ENCODE results near the gene TEAD1.
A peak's percentile ranks its signal among the peaks of the same experiment; 100 is the strongest.

TEAD1 gene

DNA sequence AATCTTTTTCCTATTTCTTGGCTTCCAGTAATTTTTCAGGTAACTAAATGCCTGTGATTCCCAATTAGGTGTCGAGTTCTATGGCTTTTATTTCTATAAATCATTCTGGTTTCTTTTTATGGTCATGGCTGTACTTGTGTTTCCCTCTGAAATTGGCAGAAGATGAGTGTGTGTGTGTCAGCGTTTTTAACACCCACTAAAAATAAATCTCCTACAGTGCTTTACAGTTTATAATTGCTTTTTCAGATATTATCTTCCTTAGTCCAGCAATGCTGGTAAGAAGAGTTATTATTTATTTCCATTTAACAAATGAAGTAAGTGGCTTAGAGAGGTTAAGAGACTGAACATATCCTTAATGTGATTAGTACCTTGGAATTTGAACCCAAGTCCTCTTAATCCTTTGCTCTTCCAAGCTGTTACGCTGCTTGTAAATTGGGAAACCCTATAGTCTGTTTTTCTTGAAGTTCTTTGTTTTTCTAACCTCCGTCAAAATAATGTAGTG, 125.2 kb downstream of the TEAD1 start:
- Histone ChIP-seq H2AFZ (ENCODE audit: low read length) (no peak overlapping the region), H3K79me2 (ENCODE audit: low read length) (peaks cover 78% of the 10 kb centered on the region), H3K4me1 (ENCODE audit: low read length) (peaks cover 20% of the 10 kb centered on the region), H3K4me2 (ENCODE audit: low read depth, low read length) (peak overlapping the region; percentile 2; the same call in 1 of the 2 replicates), H3K36me3 (replicated peaks; ENCODE audit: insufficient read depth, low read length) (no peaks in the 10 kb centered on the region), H3K27me3 (replicated peaks; ENCODE audit: insufficient read depth, low read length) (no peaks in the 10 kb centered on the region), H3K9me3 (replicated peaks; ENCODE audit: insufficient read depth, low read length) (no peaks in the 10 kb centered on the region), H3K4me3 (ENCODE audit: low read length) (no peak overlapping the region), H3K27ac (ENCODE audit: low read length) (no peak overlapping the region), H3K9ac (ENCODE audit: low read length) (no peak overlapping the region), H3K9me2 (replicated peaks; ENCODE audit: insufficient read depth, low read length) (no peaks in the 10 kb centered on the region), H4K20me1 (ENCODE audit: insufficient read depth, low read length) (no peaks in the 10 kb centered on the region), H3F3A (ENCODE audit: insufficient read depth, low read length) (no peaks in the 10 kb centered on the region)
- no peak for TF ChIP-seq EZH2phosphoT487 (IDR thresholded peaks at IDR 0.05; ENCODE audit: low read length)
- DNase-seq: no peak

DNA sequence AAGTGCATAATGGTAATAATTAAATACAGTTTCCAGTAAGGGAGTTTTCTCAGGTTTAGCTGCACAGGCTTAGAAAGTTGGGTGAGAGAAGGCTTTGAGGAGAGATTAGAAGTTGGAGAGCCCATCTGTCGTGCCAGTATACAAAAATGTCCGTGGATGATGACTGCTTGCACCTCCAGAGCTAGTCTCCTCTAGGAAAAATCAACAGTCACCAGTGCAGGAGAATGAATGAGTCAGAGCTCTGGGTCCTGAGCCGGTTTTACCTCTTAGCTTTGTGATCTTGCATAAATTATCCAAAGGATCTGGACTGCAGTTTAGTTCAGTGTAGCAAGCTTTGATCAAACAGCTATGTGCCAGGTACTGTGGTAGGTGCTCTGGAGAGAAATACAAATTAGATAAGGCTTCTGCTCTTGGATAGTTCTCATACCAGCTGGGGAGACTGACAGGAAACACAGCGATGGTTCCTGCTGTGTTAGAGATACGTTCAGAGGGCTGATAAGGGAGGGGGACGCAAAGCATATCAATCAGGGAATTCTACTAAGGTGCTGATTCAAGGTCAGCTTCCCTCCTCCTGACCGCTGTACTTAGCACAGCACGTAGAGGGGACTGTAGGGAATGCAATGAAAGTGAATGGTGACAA, 125.9 kb downstream of the TEAD1 start:
- no peak overlapping the region for H3K4me2 ChIP-seq (ENCODE audit: low read depth, low read length)
- H3K4me3 ChIP-seq (ENCODE audit: low read length): no peak overlapping the region
- H3K9me3 ChIP-seq (replicated peaks; ENCODE audit: insufficient read depth, low read length): no peaks in the 10 kb centered on the region
- H2AFZ ChIP-seq (ENCODE audit: low read length): no peak overlapping the region
- H3K79me2 ChIP-seq (ENCODE audit: low read length): peaks cover 78% of the 10 kb centered on the region
- no peaks in the 10 kb centered on the region for H3K9me2 ChIP-seq (replicated peaks; ENCODE audit: insufficient read depth, low read length)
- TF ChIP-seq, protein P1, sequence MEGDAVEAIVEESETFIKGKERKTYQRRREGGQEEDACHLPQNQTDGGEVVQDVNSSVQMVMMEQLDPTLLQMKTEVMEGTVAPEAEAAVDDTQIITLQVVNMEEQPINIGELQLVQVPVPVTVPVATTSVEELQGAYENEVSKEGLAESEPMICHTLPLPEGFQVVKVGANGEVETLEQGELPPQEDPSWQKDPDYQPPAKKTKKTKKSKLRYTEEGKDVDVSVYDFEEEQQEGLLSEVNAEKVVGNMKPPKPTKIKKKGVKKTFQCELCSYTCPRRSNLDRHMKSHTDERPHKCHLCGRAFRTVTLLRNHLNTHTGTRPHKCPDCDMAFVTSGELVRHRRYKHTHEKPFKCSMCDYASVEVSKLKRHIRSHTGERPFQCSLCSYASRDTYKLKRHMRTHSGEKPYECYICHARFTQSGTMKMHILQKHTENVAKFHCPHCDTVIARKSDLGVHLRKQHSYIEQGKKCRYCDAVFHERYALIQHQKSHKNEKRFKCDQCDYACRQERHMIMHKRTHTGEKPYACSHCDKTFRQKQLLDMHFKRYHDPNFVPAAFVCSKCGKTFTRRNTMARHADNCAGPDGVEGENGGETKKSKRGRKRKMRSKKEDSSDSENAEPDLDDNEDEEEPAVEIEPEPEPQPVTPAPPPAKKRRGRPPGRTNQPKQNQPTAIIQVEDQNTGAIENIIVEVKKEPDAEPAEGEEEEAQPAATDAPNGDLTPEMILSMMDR (IDR thresholded peaks at IDR 0.05; ENCODE audit: low read length): no peak
- H3K4me1 ChIP-seq (ENCODE audit: low read length): peaks cover 20% of the 10 kb centered on the region
- H3K27ac ChIP-seq (ENCODE audit: low read length): no peak overlapping the region
- H3K9ac ChIP-seq (ENCODE audit: low read length): no peak overlapping the region
- no peaks in the 10 kb centered on the region for H4K20me1 ChIP-seq (ENCODE audit: insufficient read depth, low read length)
- no peak for DNase-seq
- H3K27me3 ChIP-seq (replicated peaks; ENCODE audit: insufficient read depth, low read length): no peaks in the 10 kb centered on the region
- no peaks in the 10 kb centered on the region for H3K36me3 ChIP-seq (replicated peaks; ENCODE audit: insufficient read depth, low read length)
- no peaks in the 10 kb centered on the region for H3F3A ChIP-seq (ENCODE audit: insufficient read depth, low read length)

DNA sequence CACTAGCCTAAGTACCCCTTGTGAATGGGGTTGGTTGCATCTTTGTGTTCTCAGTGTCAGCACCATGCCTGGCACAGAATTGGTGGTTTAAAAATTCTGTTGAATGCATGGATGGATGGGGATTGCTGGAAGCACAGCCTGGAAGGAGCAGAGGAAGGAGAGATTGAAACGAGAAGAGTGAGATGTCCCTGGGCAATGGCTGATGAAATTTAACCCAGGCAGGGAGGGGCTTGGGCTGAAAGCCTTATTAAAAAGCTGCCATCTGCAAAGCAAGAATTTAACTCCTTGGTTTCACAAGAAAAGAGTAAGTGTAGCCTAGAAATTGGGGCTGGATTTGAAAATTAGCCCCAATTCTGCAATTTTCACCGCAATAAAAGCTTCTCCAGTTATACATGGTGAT, 126.7 kb downstream of the TEAD1 start:
- H3K27me3 ChIP-seq (replicated peaks; ENCODE audit: insufficient read depth, low read length): no peaks in the 10 kb centered on the region
- H3F3A ChIP-seq (ENCODE audit: insufficient read depth, low read length): no peaks in the 10 kb centered on the region
- H3K9me3 ChIP-seq (replicated peaks; ENCODE audit: insufficient read depth, low read length): no peaks in the 10 kb centered on the region
- no peak for TF ChIP-seq EZH2 (optimal IDR thresholded peaks at IDR 0.05; ENCODE audit: low read depth, low read length)
- no peak for TF ChIP-seq EZH2phosphoT487 (IDR thresholded peaks at IDR 0.05; ENCODE audit: low read length)
- TF ChIP-seq, protein P1 (IDR thresholded peaks at IDR 0.05; ENCODE audit: low read length): no peak
- no peak overlapping the region for H3K9ac ChIP-seq (ENCODE audit: low read length)
- peaks cover 85% of the 10 kb centered on the region for H3K79me2 ChIP-seq (ENCODE audit: low read length)
- H3K27ac ChIP-seq (ENCODE audit: low read length): no peak overlapping the region
- H3K36me3 ChIP-seq (replicated peaks; ENCODE audit: insufficient read depth, low read length): no peaks in the 10 kb centered on the region
- no peaks in the 10 kb centered on the region for H3K9me2 ChIP-seq (replicated peaks; ENCODE audit: insufficient read depth, low read length)
- DNase-seq: no peak
- H3K4me3 ChIP-seq (ENCODE audit: low read length): no peak overlapping the region
- no peak overlapping the region for H2AFZ ChIP-seq (ENCODE audit: low read length)
- no peak overlapping the region for H3K4me2 ChIP-seq (ENCODE audit: low read depth, low read length)
- H3K4me1 ChIP-seq (ENCODE audit: low read length): peaks cover 20% of the 10 kb centered on the region
- H4K20me1 ChIP-seq (ENCODE audit: insufficient read depth, low read length): no peaks in the 10 kb centered on the region

DNA sequence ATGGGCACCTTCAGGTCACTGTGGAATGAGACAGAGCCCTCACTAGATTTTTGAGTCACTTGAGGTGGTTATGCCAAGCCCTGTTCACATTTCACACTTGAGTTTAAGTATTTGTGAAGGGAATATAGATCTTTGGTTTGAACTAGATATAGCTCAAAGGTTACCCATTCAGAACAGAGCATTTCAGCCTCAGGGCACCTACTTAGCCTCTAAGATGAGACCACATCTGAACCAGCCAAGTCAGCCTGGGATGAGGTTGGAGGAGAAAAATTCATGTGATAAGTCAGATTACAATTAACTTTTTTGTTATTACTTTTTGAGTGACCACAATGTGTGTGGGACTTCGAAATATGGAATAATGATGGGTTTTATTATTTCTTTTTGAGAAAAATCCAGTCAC, 127.8 kb downstream of the TEAD1 start:
- DNase-seq: no peak
- no peaks in the 10 kb centered on the region for H3K9me3 ChIP-seq (replicated peaks; ENCODE audit: insufficient read depth, low read length)
- no peak overlapping the region for H3K27ac ChIP-seq (ENCODE audit: low read length)
- no peaks in the 10 kb centered on the region for H4K20me1 ChIP-seq (ENCODE audit: insufficient read depth, low read length)
- H3K4me2 ChIP-seq (ENCODE audit: low read depth, low read length): no peak overlapping the region
- no peaks in the 10 kb centered on the region for H3K27me3 ChIP-seq (replicated peaks; ENCODE audit: insufficient read depth, low read length)
- peaks cover 95% of the 10 kb centered on the region for H3K79me2 ChIP-seq (ENCODE audit: low read length)
- TF ChIP-seq EZH2 (optimal IDR thresholded peaks at IDR 0.05; ENCODE audit: low read depth, low read length) (no peak), EZH2phosphoT487 (IDR thresholded peaks at IDR 0.05; ENCODE audit: low read length) (no peak)
- TF ChIP-seq, protein P1 (IDR thresholded peaks at IDR 0.05; ENCODE audit: low read length): no peak
- H2AFZ ChIP-seq (ENCODE audit: low read length): no peak overlapping the region
- no peak overlapping the region for H3K4me3 ChIP-seq (ENCODE audit: low read length)
- H3K9me2 ChIP-seq (replicated peaks; ENCODE audit: insufficient read depth, low read length): no peaks in the 10 kb centered on the region
- H3F3A ChIP-seq (ENCODE audit: insufficient read depth, low read length): 0 out of 2 replicates have a peak, but pooled peaks cover 1% of the 10 kb centered on the region
- no peak overlapping the region for H3K9ac ChIP-seq (ENCODE audit: low read length)
- H3K4me1 ChIP-seq (ENCODE audit: low read length): peaks cover 28% of the 10 kb centered on the region
- H3K36me3 ChIP-seq (replicated peaks; ENCODE audit: insufficient read depth, low read length): no peaks in the 10 kb centered on the region
